Measurements from ENCODE around the gene CEP19. TPM values are rescaled to one million over a fixed set of nuclear protein-coding genes. Genes with fewer than 3 reads are reported as not detected.

CEP19 gene
- total RNA-seq, 2 donors from 2014 or later, result 3.1 to 4.5 TPM

DNA sequence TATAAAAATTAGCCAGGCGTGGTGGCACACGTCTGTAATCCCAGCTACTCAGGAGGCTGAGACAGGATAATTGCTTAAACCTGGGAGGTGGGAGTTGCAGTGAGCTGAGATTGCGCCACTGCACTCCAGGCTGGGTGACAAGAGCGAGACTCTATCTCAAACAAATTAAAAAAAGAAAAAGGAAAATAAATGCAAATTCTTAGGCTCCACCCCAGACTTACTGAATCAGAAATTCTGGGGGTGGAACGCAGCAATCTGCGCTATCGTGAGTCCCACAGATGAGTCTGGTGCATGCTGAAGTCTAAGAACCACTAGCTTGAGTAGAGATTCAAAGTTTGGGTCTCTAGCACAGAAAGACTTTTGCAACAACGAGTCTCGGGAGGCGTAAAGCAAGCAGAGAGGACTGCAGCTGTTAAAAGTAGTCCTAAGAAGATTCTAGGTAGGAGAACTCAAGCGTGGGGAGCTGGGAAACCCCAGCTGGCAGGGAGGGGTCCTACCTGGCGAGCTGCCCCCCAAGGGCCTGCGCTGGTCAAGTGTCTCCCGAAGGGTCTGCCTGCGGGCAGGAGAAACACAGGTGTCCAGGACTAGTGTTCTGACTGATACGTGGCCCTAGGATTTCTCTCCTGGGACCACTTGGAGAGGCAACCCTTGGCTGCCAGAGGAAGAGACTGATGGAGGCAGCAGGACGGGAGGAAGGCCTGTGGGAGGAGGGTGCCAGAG is 21.9 kb downstream of the CEP19 start:
- WGBS, 2 experiments (ENCODE audit: insufficient coverage in 1 of 2, insufficient read length in 1 of 2), result 95% methylated on average over 11 to 15 of the region's 17 CpGs
- Mint-ChIP-seq H3K27me3 (ENCODE audit: insufficient read depth) (no peaks in the 10 kb centered on the region), H3K4me3 (no peak overlapping the region), H3K4me1 (no peaks in the 10 kb centered on the region), H3K9me3 (no peaks in the 10 kb centered on the region), H3K27ac (no peak overlapping the region), H3K36me3 (ENCODE audit: low read depth) (no peaks in the 10 kb centered on the region)
- Histone ChIP-seq H3K27ac (ENCODE audit: low read depth, low read length) (no peak overlapping the region), H3K9ac (ENCODE audit: extremely low read depth, low read length, poor library complexity, severe bottlenecking) (no peak overlapping the region), H3K36me3 (ENCODE audit: control insufficient read depth, insufficient read depth, low read length) (no peaks in the 10 kb centered on the region), H3K4me1 (ENCODE audit: control insufficient read depth, insufficient read depth, low read length) (no peaks in the 10 kb centered on the region), H3K9me3 (ENCODE audit: control insufficient read depth, low read length) (no peaks in the 10 kb centered on the region), H3K4me3 (ENCODE audit: low read length) (no peak overlapping the region), H3K27me3 (ENCODE audit: control insufficient read depth, insufficient read depth, low read length, poor library complexity, severe bottlenecking) (no peaks in the 10 kb centered on the region)
- no peak for DNase-seq
- TF ChIP-seq CTCF (conservative IDR thresholded peaks at IDR 0.05), result no peak

- no peaks in the 10 kb centered on the region for H3K27me3 ChIP-seq (ENCODE audit: control insufficient read depth, insufficient read depth, low read length, poor library complexity, severe bottlenecking)
- no peak for DNase-seq
- Mint-ChIP-seq H3K9me3 (peaks cover 14% of the 10 kb centered on the region), H3K36me3 (ENCODE audit: low read depth) (peaks cover 2% of the 10 kb centered on the region), H3K4me3 (no peak overlapping the region), H3K4me1 (no peaks in the 10 kb centered on the region), H3K27ac (no peak overlapping the region), H3K27me3 (ENCODE audit: insufficient read depth) (no peaks in the 10 kb centered on the region)
- no peak overlapping the region for H3K4me3 ChIP-seq (ENCODE audit: low read length)
- no peaks in the 10 kb centered on the region for H3K36me3 ChIP-seq (ENCODE audit: control insufficient read depth, insufficient read depth, low read length)
- no peak overlapping the region for H3K27ac ChIP-seq (ENCODE audit: low read depth, low read length)
- no peaks in the 10 kb centered on the region for H3K4me1 ChIP-seq (ENCODE audit: control insufficient read depth, insufficient read depth, low read length)
- 77 to 86% methylated on average over 5 of the region's 5 CpGs for WGBS, 2 experiments (ENCODE audit: insufficient coverage in 1 of 2, insufficient read length in 1 of 2)
- TF ChIP-seq CTCF (conservative IDR thresholded peaks at IDR 0.05), result no peak
- peaks cover 2% of the 10 kb centered on the region for H3K9me3 ChIP-seq (ENCODE audit: control insufficient read depth, low read length)
- no peak overlapping the region for H3K9ac ChIP-seq (ENCODE audit: extremely low read depth, low read length, poor library complexity, severe bottlenecking)
Measured at GRCh38 chr3:196688349-196688748, 23.7 kb downstream of the CEP19 start.

GRCh38 chr3:196686436-196686835 is 25.6 kb downstream of the CEP19 start:
- Histone ChIP-seq H3K36me3 (ENCODE audit: control insufficient read depth, insufficient read depth, low read length) (no peaks in the 10 kb centered on the region), H3K4me3 (ENCODE audit: low read length) (no peak overlapping the region), H3K9ac (ENCODE audit: extremely low read depth, low read length, poor library complexity, severe bottlenecking) (no peak overlapping the region), H3K27me3 (ENCODE audit: control insufficient read depth, insufficient read depth, low read length, poor library complexity, severe bottlenecking) (no peaks in the 10 kb centered on the region), H3K9me3 (ENCODE audit: control insufficient read depth, low read length) (peaks cover 12% of the 10 kb centered on the region), H3K27ac (ENCODE audit: low read depth, low read length) (no peak overlapping the region), H3K4me1 (ENCODE audit: control insufficient read depth, insufficient read depth, low read length) (no peaks in the 10 kb centered on the region)
- no peaks in the 10 kb centered on the region for H3K4me1 Mint-ChIP-seq
- H3K4me3 Mint-ChIP-seq, result no peak overlapping the region
- no peak for DNase-seq
- 86 to 90% methylated on average over 1 to 2 of the region's 2 CpGs for WGBS, 2 experiments (ENCODE audit: insufficient coverage in 1 of 2, insufficient read length in 1 of 2)
- peaks cover 28% of the 10 kb centered on the region for H3K9me3 Mint-ChIP-seq
- H3K36me3 Mint-ChIP-seq (ENCODE audit: low read depth), result peaks cover 6% of the 10 kb centered on the region
- no peak for TF ChIP-seq CTCF (conservative IDR thresholded peaks at IDR 0.05)
- H3K27me3 Mint-ChIP-seq (ENCODE audit: insufficient read depth), result no peaks in the 10 kb centered on the region
- H3K27ac Mint-ChIP-seq, result no peak overlapping the region
